ENCODE results near the gene KYNU. TPM values are rescaled to one million over a fixed set of nuclear protein-coding genes. Genes with fewer than 3 reads are reported as not detected.

The KYNU gene
- total and polyA plus RNA-seq, 2 of the 13 experiments (the other 11 are each of a cell fraction or from before 2014, with no cell fraction given): 21.9 to 68.6 TPM

- TF ChIP-seq NR2F2 (IDR thresholded peaks at IDR 0.05; ENCODE audit: borderline replicate concordance, low read depth) (peak; percentile 72; the same call in 1 of the 2 replicates), ZNF253 (CRISPR knock-in tag; IDR thresholded peaks at IDR 0.05; ENCODE audit: borderline replicate concordance) (no peak), ZNF121 (CRISPR knock-in tag; IDR thresholded peaks at IDR 0.05) (no peak), ZNF142 (CRISPR knock-in tag; IDR thresholded peaks at IDR 0.05) (no peak), ESRRA (CRISPR knock-in tag; IDR thresholded peaks at IDR 0.05; ENCODE audit: low read depth) (peak; percentile 91), UBTF (CRISPR knock-in tag; IDR thresholded peaks at IDR 0.05) (no peak), ZEB1 (IDR thresholded peaks at IDR 0.05; ENCODE audit: insufficient replicate concordance, low read depth) (peak; percentile 71), MXD4 (CRISPR knock-in tag; IDR thresholded peaks at IDR 0.05) (peak; percentile 77), NR2F6 (IDR thresholded peaks at IDR 0.05) (peak; percentile 84), NR2F6 (CRISPR knock-in tag; IDR thresholded peaks at IDR 0.05) (peak; percentile 70; the same call in 1 of the 2 replicates), ZNF510 (CRISPR knock-in tag; IDR thresholded peaks at IDR 0.05; ENCODE audit: low read depth) (peak; percentile 34; the same call in 1 of the 2 replicates), SAP130 (CRISPR knock-in tag; IDR thresholded peaks at IDR 0.05; ENCODE audit: low read depth) (peak; percentile 71), SNAI1 (CRISPR knock-in tag; IDR thresholded peaks at IDR 0.05; ENCODE audit: borderline replicate concordance) (peak; percentile 49; the same call in 1 of the 2 replicates), GFI1 (CRISPR knock-in tag; IDR thresholded peaks at IDR 0.05; ENCODE audit: borderline replicate concordance) (peak; percentile 73), TEF (CRISPR knock-in tag; IDR thresholded peaks at IDR 0.05) (no peak), FOXK1 (CRISPR knock-in tag; IDR thresholded peaks at IDR 0.05; ENCODE audit: borderline replicate concordance, low read depth) (peak; percentile 73; the same call in 1 of the 2 replicates), JUN (CRISPR knock-in tag; IDR thresholded peaks at IDR 0.05) (0 out of 2 replicates have a peak, but pooled peaks have one; percentile 40), RBAK (CRISPR knock-in tag; IDR thresholded peaks at IDR 0.05) (no peak), HNF4G (IDR thresholded peaks at IDR 0.05; ENCODE audit: borderline replicate concordance, low read depth, low read length) (peak; percentile 84), HNF4G (CRISPR knock-in tag; IDR thresholded peaks at IDR 0.05; ENCODE audit: borderline replicate concordance, low read depth) (0 out of 2 replicates have a peak, but pooled peaks have one; percentile 33), TARDBP (CRISPR knock-in tag; IDR thresholded peaks at IDR 0.05) (peak; percentile 59; the same call in 1 of the 2 replicates), ZFP37 (CRISPR knock-in tag; IDR thresholded peaks at IDR 0.05; ENCODE audit: borderline replicate concordance) (no peak), GABPB1 (CRISPR knock-in tag; IDR thresholded peaks at IDR 0.05) (peak; percentile 18; the same call in 1 of the 2 replicates)
Measured at GRCh38 chr2:142877216-142877838, at the start of gene KYNU (continued).

Data from HepG2 (cell line).